Measurements from ENCODE around the gene NACC2. TPM values are rescaled to one million over a fixed set of nuclear protein-coding genes. Genes with fewer than 3 reads are reported as not detected.

NACC2 gene
- total RNA-seq, 1 donor from 2014 or later, result 1.6 TPM

DNA sequence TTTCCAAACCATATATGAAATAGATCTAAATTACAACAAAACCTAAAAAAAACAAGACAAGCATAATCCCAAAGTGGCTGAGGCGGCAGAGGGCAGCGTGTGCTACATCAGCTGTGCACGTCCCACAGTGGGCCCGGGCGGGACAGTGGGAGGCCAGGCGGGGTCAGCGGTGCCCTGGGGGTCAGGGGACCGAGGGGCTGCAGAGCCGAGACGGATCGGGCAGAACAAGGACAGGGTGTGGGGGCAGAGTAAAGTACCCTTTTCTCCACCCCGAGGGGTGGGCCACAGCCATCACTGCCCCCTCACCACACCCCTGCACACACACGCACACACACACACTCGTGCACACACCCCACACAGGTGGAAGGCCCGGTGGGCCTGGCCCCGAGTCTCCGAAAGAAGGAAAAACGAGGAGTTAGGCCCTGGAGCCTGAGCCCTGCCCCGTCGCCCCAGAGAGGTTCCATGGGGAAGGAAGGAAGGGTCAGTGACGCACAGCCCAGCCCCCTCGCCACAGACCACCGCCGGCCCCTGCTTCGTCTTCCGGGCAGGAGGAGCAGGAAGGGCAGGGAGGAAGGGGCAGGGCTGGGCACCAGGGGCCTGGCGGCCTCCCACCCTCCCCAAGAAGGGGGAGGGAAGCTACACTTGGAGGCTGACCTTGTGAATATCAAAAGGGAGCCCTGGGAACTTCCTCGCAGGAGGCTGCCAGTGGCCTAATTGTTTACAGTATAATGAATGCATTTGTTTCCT is 84.3 kb downstream of the NACC2 start:
- POLR2A ChIA-PET, result no interaction called here
- intact Hi-C loops (cut with micrococcal nuclease), result no loop called here
- TF ChIP-seq, protein P1, sequence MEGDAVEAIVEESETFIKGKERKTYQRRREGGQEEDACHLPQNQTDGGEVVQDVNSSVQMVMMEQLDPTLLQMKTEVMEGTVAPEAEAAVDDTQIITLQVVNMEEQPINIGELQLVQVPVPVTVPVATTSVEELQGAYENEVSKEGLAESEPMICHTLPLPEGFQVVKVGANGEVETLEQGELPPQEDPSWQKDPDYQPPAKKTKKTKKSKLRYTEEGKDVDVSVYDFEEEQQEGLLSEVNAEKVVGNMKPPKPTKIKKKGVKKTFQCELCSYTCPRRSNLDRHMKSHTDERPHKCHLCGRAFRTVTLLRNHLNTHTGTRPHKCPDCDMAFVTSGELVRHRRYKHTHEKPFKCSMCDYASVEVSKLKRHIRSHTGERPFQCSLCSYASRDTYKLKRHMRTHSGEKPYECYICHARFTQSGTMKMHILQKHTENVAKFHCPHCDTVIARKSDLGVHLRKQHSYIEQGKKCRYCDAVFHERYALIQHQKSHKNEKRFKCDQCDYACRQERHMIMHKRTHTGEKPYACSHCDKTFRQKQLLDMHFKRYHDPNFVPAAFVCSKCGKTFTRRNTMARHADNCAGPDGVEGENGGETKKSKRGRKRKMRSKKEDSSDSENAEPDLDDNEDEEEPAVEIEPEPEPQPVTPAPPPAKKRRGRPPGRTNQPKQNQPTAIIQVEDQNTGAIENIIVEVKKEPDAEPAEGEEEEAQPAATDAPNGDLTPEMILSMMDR (IDR thresholded peaks at IDR 0.05), result no peak
- no peaks in the 10 kb centered on the region for H3K9me3 Mint-ChIP-seq
- H3K36me3 Mint-ChIP-seq (ENCODE audit: low read depth), result no peaks in the 10 kb centered on the region
- CTCF ChIA-PET, result no interaction called here
- no peaks in the 10 kb centered on the region for H3K4me1 Mint-ChIP-seq
- H3K4me3 Mint-ChIP-seq, result no peak overlapping the region
- DNase-seq (no peak), ATAC-seq (ENCODE audit: low read depth) (no peak)
- no peak overlapping the region for H3K27ac Mint-ChIP-seq
- H3K27me3 Mint-ChIP-seq, result peaks cover under 1% of the 10 kb centered on the region

DNA sequence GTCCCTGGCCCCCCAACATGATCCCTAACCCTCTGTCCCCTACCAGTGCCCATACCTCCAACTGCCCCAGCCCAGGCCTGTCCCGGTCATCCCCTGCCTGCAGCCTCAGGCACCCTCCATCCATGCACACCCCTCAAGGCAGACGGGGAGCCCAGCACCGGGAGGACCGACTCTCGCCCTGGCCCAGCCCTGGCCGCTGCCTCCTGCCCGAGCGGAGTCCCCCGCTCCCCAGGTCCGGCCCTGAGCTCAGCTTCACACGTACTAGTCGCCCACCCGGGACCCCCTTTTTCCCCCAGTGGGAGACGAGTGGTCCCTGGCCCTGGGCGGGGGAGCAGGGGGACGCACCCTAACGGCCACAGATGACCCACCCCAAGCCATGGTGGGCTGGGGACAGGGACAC is 84.9 kb downstream of the NACC2 start:
- Mint-ChIP-seq H3K27ac (no peak overlapping the region), H3K4me3 (no peak overlapping the region), H3K9me3 (no peaks in the 10 kb centered on the region), H3K27me3 (no peaks in the 10 kb centered on the region), H3K4me1 (no peaks in the 10 kb centered on the region), H3K36me3 (ENCODE audit: low read depth) (no peaks in the 10 kb centered on the region)
- DNase-seq (no peak), ATAC-seq (ENCODE audit: low read depth) (no peak)
- ChIA-PET CTCF (no interaction called here), POLR2A (no interaction called here)
- TF ChIP-seq, protein P1 (IDR thresholded peaks at IDR 0.05), result no peak
- intact Hi-C loops (cut with micrococcal nuclease), result no loop called here

DNA sequence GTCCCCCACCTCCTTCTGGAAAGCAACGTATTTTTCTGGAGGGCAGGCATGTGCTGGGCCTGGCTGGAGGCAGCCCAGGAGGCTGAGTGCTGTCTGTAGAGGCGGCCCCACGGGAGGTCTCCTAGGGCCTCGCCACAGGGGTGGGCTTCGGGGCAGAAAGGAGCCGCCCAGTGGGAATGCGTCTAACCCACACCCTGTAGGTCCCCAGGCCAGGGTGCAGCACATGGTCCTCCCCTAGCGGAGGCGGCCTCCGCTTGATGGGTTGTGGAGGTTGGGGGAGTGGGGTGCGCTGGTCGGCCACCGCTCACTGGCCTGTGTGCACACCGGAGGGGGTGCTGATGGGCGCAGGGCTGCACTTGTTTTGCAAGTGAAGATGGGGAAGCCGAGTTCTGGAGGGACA is 85.6 kb downstream of the NACC2 start:
- Mint-ChIP-seq H3K9me3 (no peaks in the 10 kb centered on the region), H3K4me1 (no peaks in the 10 kb centered on the region), H3K27me3 (no peaks in the 10 kb centered on the region), H3K27ac (no peak overlapping the region), H3K36me3 (ENCODE audit: low read depth) (no peaks in the 10 kb centered on the region), H3K4me3 (no peak overlapping the region)
- ChIA-PET CTCF (no interaction called here), POLR2A (no interaction called here)
- ATAC-seq (ENCODE audit: low read depth) (no peak), DNase-seq (no peak)
- TF ChIP-seq, protein P1 (IDR thresholded peaks at IDR 0.05), result no peak
- intact Hi-C loops (cut with micrococcal nuclease), result no loop called here

DNA sequence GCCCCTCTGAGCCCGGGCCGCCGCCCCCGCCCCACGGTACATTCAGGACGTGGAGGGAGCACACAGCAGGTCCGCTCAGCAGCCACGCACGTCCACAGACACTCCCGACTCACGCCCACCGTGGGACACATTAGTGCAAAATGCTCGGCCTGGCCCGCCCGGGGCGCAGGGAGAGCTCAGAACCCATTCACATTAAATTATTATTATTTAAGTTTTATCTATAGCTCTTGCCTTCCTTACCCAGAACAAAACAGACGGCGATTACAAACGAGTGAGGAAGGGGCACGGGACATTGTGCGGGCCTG is 86.4 kb downstream of the NACC2 start:
- DNase-seq (no peak), ATAC-seq (ENCODE audit: low read depth) (no peak)
- POLR2A ChIA-PET, result no interaction called here
- peaks cover 3% of the 10 kb centered on the region for H3K4me1 Mint-ChIP-seq
- no peak overlapping the region for H3K27ac Mint-ChIP-seq
- no peak overlapping the region for H3K4me3 Mint-ChIP-seq
- TF ChIP-seq, protein P1 (IDR thresholded peaks at IDR 0.05), result no peak
- intact Hi-C loops (cut with micrococcal nuclease), result no loop called here
- H3K9me3 Mint-ChIP-seq, result no peaks in the 10 kb centered on the region
- no peaks in the 10 kb centered on the region for H3K27me3 Mint-ChIP-seq
- CTCF ChIA-PET, result no interaction called here
- H3K36me3 Mint-ChIP-seq (ENCODE audit: low read depth), result no peaks in the 10 kb centered on the region

DNA sequence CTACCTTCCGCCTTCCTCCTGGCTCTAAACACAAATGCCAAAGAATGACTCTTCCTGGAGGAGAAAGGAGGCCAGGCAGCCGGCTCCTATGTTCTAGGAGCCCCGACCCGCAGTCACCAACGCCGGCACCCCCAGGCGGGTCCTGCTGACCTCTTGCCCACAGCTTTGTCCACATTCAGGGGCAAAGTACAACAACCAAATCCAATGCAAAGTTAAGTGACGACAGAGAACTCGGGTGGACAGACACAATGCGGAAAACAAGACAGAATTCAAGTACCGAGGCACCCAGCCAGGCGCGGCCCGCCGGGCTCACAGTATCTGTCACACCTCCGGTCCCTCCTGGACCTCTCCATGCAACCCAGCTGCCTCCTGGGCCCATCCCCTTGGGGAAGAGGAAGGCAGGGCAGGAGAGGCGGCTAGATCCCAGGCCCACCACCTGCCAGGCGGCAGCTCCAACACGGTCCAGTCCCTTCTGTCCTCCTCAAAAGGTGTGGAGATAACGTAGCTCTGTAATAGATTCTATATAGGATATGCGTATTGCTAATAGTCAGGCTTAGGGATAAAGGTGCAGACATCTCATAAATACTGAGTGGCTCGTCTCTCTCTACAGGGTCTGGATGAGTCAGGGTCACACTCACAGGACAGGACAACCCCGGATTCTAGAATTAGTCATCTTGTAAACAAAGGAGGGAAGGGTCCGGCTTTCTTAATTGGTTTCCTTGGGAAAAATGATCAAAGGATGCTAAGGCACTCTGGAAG is 87.0 kb downstream of the NACC2 start:
- H3K4me1 Mint-ChIP-seq, result peaks cover 3% of the 10 kb centered on the region
- H3K27ac Mint-ChIP-seq, result no peak overlapping the region
- H3K36me3 Mint-ChIP-seq (ENCODE audit: low read depth), result no peaks in the 10 kb centered on the region
- ATAC-seq (ENCODE audit: low read depth) (no peak), DNase-seq (no peak)
- POLR2A ChIA-PET, result no interaction called here
- intact Hi-C loops (cut with micrococcal nuclease), result no loop called here
- CTCF ChIA-PET, result no interaction called here
- TF ChIP-seq, protein P1 (IDR thresholded peaks at IDR 0.05), result no peak
- H3K9me3 Mint-ChIP-seq, result no peaks in the 10 kb centered on the region
- H3K4me3 Mint-ChIP-seq, result no peak overlapping the region
- no peaks in the 10 kb centered on the region for H3K27me3 Mint-ChIP-seq
